Measurements from ENCODE around the gene DUSP3. TPM values are rescaled to one million over a fixed set of nuclear protein-coding genes. Genes with fewer than 3 reads are reported as not detected.

Gene DUSP3
- total and polyA plus RNA-seq, 2 donors (not counting 1 experiment from before 2014, with no cell fraction given), result 8.9 to 18.2 TPM

GRCh38 chr17:43787728-43788127 is 9.0 kb upstream of the DUSP3 start:
- intact Hi-C loops (cut with micrococcal nuclease), result no loop called here
- POLR2A ChIA-PET, result no interaction called here
- ATAC-seq (ENCODE audit: low read depth) (no peak), DNase-seq (no peak)
- Mint-ChIP-seq H3K4me1 (peaks cover 6% of the 10 kb centered on the region), H3K27ac (no peak overlapping the region), H3K9me3 (ENCODE audit: insufficient read depth) (peaks cover 2% of the 10 kb centered on the region), H3K4me3 (no peak overlapping the region), H3K27me3 (peaks cover 38% of the 10 kb centered on the region)
- Histone ChIP-seq H3K9ac (ENCODE audit: low read length) (no peak overlapping the region), H3K9me3 (ENCODE audit: control extremely low read depth in 1 of 3, control insufficient read depth in 2 of 3, insufficient read depth in 1 of 3, low read length in 2 of 3) (no peaks in the 10 kb centered on the region), H3K36me3 (replicated peaks in 1 of 2; ENCODE audit: control extremely low read depth in 1 of 2, control insufficient read depth in 1 of 2, extremely low read depth in 1 of 2, insufficient read depth in 2 of 2, low read length in 1 of 2) (no peaks in the 10 kb centered on the region), H4K20me1 (ENCODE audit: control insufficient read depth, insufficient read depth, low read length, poor library complexity, severe bottlenecking) (no peaks in the 10 kb centered on the region), H3K27me3 (replicated peaks in 1 of 4; ENCODE audit: control extremely low read depth in 1 of 4, control insufficient read depth in 3 of 4, insufficient read depth in 4 of 4, low read length in 3 of 4) (peaks cover 0 to 16% (median 6%) of the 10 kb centered on the region in 4 experiments), H3K4me2 (replicated peaks; ENCODE audit: low read depth, low read length, poor library complexity, severe bottlenecking) (no peak overlapping the region), H3K27ac (ENCODE audit: low read length in 2 of 2) (no peak overlapping the region), H3K79me2 (ENCODE audit: control insufficient read depth, insufficient read depth, low read length) (no peaks in the 10 kb centered on the region), H3K4me1 (ENCODE audit: control insufficient read depth in 2 of 2, insufficient read depth in 2 of 2, low read length in 2 of 2) (no peaks in the 10 kb centered on the region), H2AFZ (ENCODE audit: insufficient read depth, low read depth, low read length, poor library complexity, severe bottlenecking) (no peak overlapping the region), H3K4me3 (ENCODE audit: control extremely low read depth in 1 of 5, extremely low read depth in 1 of 5, insufficient read depth in 1 of 5, low read depth in 2 of 5, low read length in 4 of 5) (no peak overlapping the region)
- TF ChIP-seq EZH2 (IDR thresholded peaks at IDR 0.05; ENCODE audit: borderline replicate concordance, insufficient read depth, low read depth, low read length, poor library complexity, severe bottlenecking) (no peak), CTCF (IDR thresholded peaks at IDR 0.05) (no peak)
- WGBS (ENCODE audit: insufficient coverage), result no CpG with 5 or more reads among the region's 2 CpGs
- CTCF ChIA-PET, result interaction anchor here (1.5 to 1.6 kb wide), 2 partner anchors 21 to 28 kb away, joined by 3 to 13 read pairs; no protein-coding TSS in a partner anchor

GRCh38 chr17:43784628-43785101 is 5.9 kb upstream of the DUSP3 start:
- Histone ChIP-seq H3K4me1 (ENCODE audit: control insufficient read depth in 2 of 2, insufficient read depth in 2 of 2, low read length in 2 of 2) (peaks cover 1 to 3% of the 10 kb centered on the region in 2 donors), H2AFZ (ENCODE audit: insufficient read depth, low read depth, low read length, poor library complexity, severe bottlenecking) (no peak overlapping the region), H3K27ac (ENCODE audit: low read length in 2 of 2) (no peak overlapping the region), H4K20me1 (ENCODE audit: control insufficient read depth, insufficient read depth, low read length, poor library complexity, severe bottlenecking) (no peaks in the 10 kb centered on the region), H3K36me3 (replicated peaks in 1 of 2; ENCODE audit: control extremely low read depth in 1 of 2, control insufficient read depth in 1 of 2, extremely low read depth in 1 of 2, insufficient read depth in 2 of 2, low read length in 1 of 2) (no peaks in the 10 kb centered on the region), H3K9me3 (ENCODE audit: control extremely low read depth in 1 of 3, control insufficient read depth in 2 of 3, insufficient read depth in 1 of 3, low read length in 2 of 3) (no peaks in the 10 kb centered on the region), H3K4me3 (ENCODE audit: control extremely low read depth in 1 of 5, extremely low read depth in 1 of 5, insufficient read depth in 1 of 5, low read depth in 2 of 5, low read length in 4 of 5) (no peak overlapping the region), H3K27me3 (replicated peaks in 1 of 4; ENCODE audit: control extremely low read depth in 1 of 4, control insufficient read depth in 3 of 4, insufficient read depth in 4 of 4, low read length in 3 of 4) (peaks cover 0 to 28% (median 11%) of the 10 kb centered on the region in 4 experiments), H3K79me2 (ENCODE audit: control insufficient read depth, insufficient read depth, low read length) (no peaks in the 10 kb centered on the region), H3K4me2 (replicated peaks; ENCODE audit: low read depth, low read length, poor library complexity, severe bottlenecking) (no peak overlapping the region), H3K9ac (ENCODE audit: low read length) (no peak overlapping the region)
- Mint-ChIP-seq H3K27ac (no peak overlapping the region), H3K9me3 (ENCODE audit: insufficient read depth) (no peaks in the 10 kb centered on the region), H3K4me3 (no peak overlapping the region), H3K27me3 (peaks cover 49% of the 10 kb centered on the region), H3K4me1 (no peaks in the 10 kb centered on the region)
- ChIA-PET CTCF (no interaction called here), POLR2A (no interaction called here)
- intact Hi-C loops (cut with micrococcal nuclease), result no loop called here
- ATAC-seq (ENCODE audit: low read depth) (no peak), DNase-seq (no peak)
- TF ChIP-seq CTCF (IDR thresholded peaks at IDR 0.05) (no peak), EZH2 (IDR thresholded peaks at IDR 0.05; ENCODE audit: borderline replicate concordance, insufficient read depth, low read depth, low read length, poor library complexity, severe bottlenecking) (no peak)
- 60% methylated on average over 1 of the region's 5 CpGs for WGBS (ENCODE audit: insufficient coverage)
